PC-3 (cell line): ENCODE measurements around the gene GNAI2.

Source experiments
- CTCF ChIP-seq: fragments of 300-600 bp; sonication (generic); conservative IDR thresholded peaks from 2 replicates; pipeline ENCODE4 v1.5.1; 2017; ENCODE audit warnings: antibody characterized with exemption, low read depth, mild to moderate bottlenecking, low read length
- EZH2 ChIP-seq: fragments of 300-600 bp; sonication (generic); IDR thresholded peaks from one replicate; pipeline ENCODE4 v1.6.1; 2017; ENCODE audit warnings: antibody characterized with exemption, mild to moderate bottlenecking, low read length; ENCODE audit not compliant: unreplicated experiment
- EZH2phosphoT487 ChIP-seq: fragments of 300-600 bp; sonication (generic); IDR thresholded peaks from 2 replicates; pipeline ENCODE4 v1.6.1; 2018; ENCODE audit warnings: mild to moderate bottlenecking, antibody characterized with exemption, low read length, borderline replicate concordance

GRCh38 chr3:50231581-50231980 is 4.4 kb upstream of the GNAI2 start:
- TF ChIP-seq EZH2phosphoT487 (no peak), CTCF (no peak), EZH2 (no peak)
